Kidney glomerular epithelial cell (primary cell): ENCODE results near the gene TM2D3.
A peak's percentile ranks its signal among the peaks of the same experiment; 100 is the strongest.

ENCODE experiments used
- DNase-seq: peaks from one replicate; lab custom pipeline; 2025; lab: John Stamatoyannopoulos, UW

The TM2D3 gene

GRCh38 chr15:101652098-101652785 is at the start of gene TM2D3:
TM2D3 (minus strand) TSS chr15:101652381; CDS start chr15:101652361, 20 bp downstream.
- DNase-seq = peak; percentile 87

GRCh38 chr15:101698314-101698713 is 46.1 kb upstream of the TM2D3 start:
- DNase-seq = no peak

GRCh38 chr15:101697488-101697887 is 45.3 kb upstream of the TM2D3 start:
- DNase-seq = no peak

GRCh38 chr15:101696829-101697228 is 44.6 kb upstream of the TM2D3 start:
- DNase-seq = no peak

- DNase-seq = no peak
Observed at GRCh38 chr15:101694261-101694660, 42.1 kb upstream of the TM2D3 start.

- no peak for DNase-seq
Observed at GRCh38 chr15:101692801-101693598, 40.8 kb upstream of the TM2D3 start.

- no peak for DNase-seq
Observed at GRCh38 chr15:101689901-101690300, 37.7 kb upstream of the TM2D3 start.

GRCh38 chr15:101686718-101687117 is 34.5 kb upstream of the TM2D3 start:
- DNase-seq = no peak

- DNase-seq = no peak
Observed at GRCh38 chr15:101684877-101685276, 32.7 kb upstream of the TM2D3 start.

- DNase-seq = peak; percentile 15
Observed at GRCh38 chr15:101684384-101684783, 32.2 kb upstream of the TM2D3 start.

GRCh38 chr15:101679806-101680205 is 27.6 kb upstream of the TM2D3 start:
- DNase-seq = no peak

- DNase-seq = no peak
Observed at GRCh38 chr15:101676921-101677329, 24.7 kb upstream of the TM2D3 start.

GRCh38 chr15:101675796-101676582 is 23.8 kb upstream of the TM2D3 start:
- peak; percentile 62 for DNase-seq

GRCh38 chr15:101675015-101675414 is 22.8 kb upstream of the TM2D3 start:
- DNase-seq = no peak

GRCh38 chr15:101672298-101672697 is 20.1 kb upstream of the TM2D3 start:
- DNase-seq = no peak

GRCh38 chr15:101669744-101670143 is 17.6 kb upstream of the TM2D3 start:
- no peak for DNase-seq

- DNase-seq = no peak
Observed at GRCh38 chr15:101667881-101668280, 15.7 kb upstream of the TM2D3 start.

- DNase-seq = no peak
Observed at GRCh38 chr15:101664303-101664913, 12.2 kb upstream of the TM2D3 start.

- DNase-seq = no peak
Observed at GRCh38 chr15:101662203-101662602, 10.0 kb upstream of the TM2D3 start.

- no peak for DNase-seq
Observed at GRCh38 chr15:101660005-101660404, 7.8 kb upstream of the TM2D3 start.

- no peak for DNase-seq
Observed at GRCh38 chr15:101657968-101658784, 6.0 kb upstream of the TM2D3 start.
